NCI-H1105 (cell line): ENCODE results near the gene LCA5.
"Not testable (repeated sequence)": the region's sequence is repeated elsewhere in the genome, so short reads cannot be mapped to it uniquely, and the experiment has no call there.

ENCODE experiments used
- DNase-seq: peaks from one replicate; lab custom pipeline; 2025; lab: John Stamatoyannopoulos, UW

LCA5 gene

GRCh38 chr6:79536954-79537747 is at the start of gene LCA5:
TSS of gene LCA5 (minus strand) at chr6:79537430. CDS start at chr6:79518894, 18,536 bp downstream.
- peak; percentile 99 for DNase-seq

GRCh38 chr6:79586548-79586947 is 49.3 kb upstream of the LCA5 start:
- DNase-seq, result no peak

- DNase-seq, result no peak
Observed at GRCh38 chr6:79584332-79584731, 47.1 kb upstream of the LCA5 start.

GRCh38 chr6:79577926-79578325 is 40.7 kb upstream of the LCA5 start:
- not testable (repeated sequence) for DNase-seq

- no peak for DNase-seq
Observed at GRCh38 chr6:79574630-79575225, 37.5 kb upstream of the LCA5 start.

- no peak for DNase-seq
Observed at GRCh38 chr6:79574174-79574573, 36.9 kb upstream of the LCA5 start.

GRCh38 chr6:79571030-79571367 is 33.8 kb upstream of the LCA5 start:
- DNase-seq, result no peak

GRCh38 chr6:79570129-79571029 is 33.1 kb upstream of the LCA5 start:
- DNase-seq, result peak; percentile 77

- no peak for DNase-seq
Observed at GRCh38 chr6:79568996-79569395, 31.8 kb upstream of the LCA5 start.

- DNase-seq, result no peak
Observed at GRCh38 chr6:79564636-79565035, 27.4 kb upstream of the LCA5 start.

GRCh38 chr6:79559706-79560105 is 22.5 kb upstream of the LCA5 start:
- DNase-seq, result no peak

- DNase-seq, result no peak
Observed at GRCh38 chr6:79557673-79558467, 20.6 kb upstream of the LCA5 start.

GRCh38 chr6:79554305-79554704 is 17.1 kb upstream of the LCA5 start:
- DNase-seq, result no peak

- no peak for DNase-seq
Observed at GRCh38 chr6:79551401-79551800, 14.2 kb upstream of the LCA5 start.

- DNase-seq, result no peak
Observed at GRCh38 chr6:79548304-79548703, 11.1 kb upstream of the LCA5 start.

GRCh38 chr6:79546186-79546585 is 9.0 kb upstream of the LCA5 start:
- DNase-seq, result no peak

GRCh38 chr6:79544939-79545450 is 7.8 kb upstream of the LCA5 start:
- DNase-seq, result peak; percentile 98

- DNase-seq, result peak; percentile 28
Observed at GRCh38 chr6:79544299-79544927, 7.2 kb upstream of the LCA5 start.

GRCh38 chr6:79543886-79544285 is 6.7 kb upstream of the LCA5 start:
- DNase-seq, result no peak

GRCh38 chr6:79543411-79543810 is 6.2 kb upstream of the LCA5 start:
- no peak for DNase-seq
